IMR-90 (cell line): Measurements from ENCODE around the gene RCBTB2. TPM values are rescaled to one million over a fixed set of nuclear protein-coding genes. Genes with fewer than 3 reads are reported as not detected.

ENCODE experiments used
- ATAC-seq: fragments of 200-7000 bp; cut with Tn5 transposase; 2 replicates; pipeline ENCODE4 v1.9.1; 2020; ENCODE audit warnings: low read depth, mild to moderate bottlenecking, moderate library complexity
- BruUV-seq: library from RNA; stranded (reverse); fragments of 400-500 nt; replicated peaks from 2 replicates; lab custom pipeline; 2021; lab: Mats Ljungman, UMichigan
- CTCF ChIA-PET: fragments of 300-600 bp; formaldehyde crosslinking; extraction: SDS; loops from one replicate; lab custom pipeline; 2021; ENCODE audit warnings: antibody characterized with exemption; lab: Yijun Ruan, JAX
- POLR2A ChIA-PET: fragments of 300-600 bp; sonication (Branson Sonifier 250); formaldehyde crosslinking; loops from one replicate; lab custom pipeline; 2022; ENCODE audit warnings: antibody characterized with exemption; ENCODE audit not compliant: unreplicated experiment; lab: Charles Lee
- DNase-seq: peaks from one replicate; pipeline ENCODE4 v3.0.0; 2013
- H2AFZ ChIP-seq: replicated peaks from 2 replicates; pipeline ENCODE3; 2013; ENCODE audit warnings: low read length, mild to moderate bottlenecking; ENCODE audit not compliant: poor library complexity
- H2AK5ac ChIP-seq: 2 replicates; pipeline ENCODE4 v1.6.1; 2013; ENCODE audit warnings: low read depth, low read length, inconsistent platforms
- H2AK9ac ChIP-seq: replicated peaks from 2 replicates; pipeline ENCODE3; 2013; ENCODE audit warnings: mild to moderate bottlenecking, low read depth, low read length, moderate library complexity; ENCODE audit not compliant: poor library complexity
- H2BK120ac ChIP-seq: 2 replicates; pipeline ENCODE4 v1.6.1; 2013; ENCODE audit warnings: low read depth, low read length, inconsistent platforms
- H2BK15ac ChIP-seq: 3 replicates; pipeline ENCODE4 v1.6.1; 2013; ENCODE audit warnings: low read depth, low read length, inconsistent platforms
- H2BK20ac ChIP-seq: 2 replicates; pipeline ENCODE4 v1.6.1; 2013; ENCODE audit warnings: low read depth, mild to moderate bottlenecking, inconsistent platforms, low read length, moderate library complexity
- H2BK5ac ChIP-seq: 2 replicates; pipeline ENCODE4 v1.6.1; 2013; ENCODE audit warnings: mild to moderate bottlenecking, low read depth, low read length, inconsistent platforms; ENCODE audit not compliant: poor library complexity, severe bottlenecking
- H3K14ac ChIP-seq: replicated peaks from 2 replicates; pipeline ENCODE4 v1.6.1; 2013; ENCODE audit warnings: low read depth, low read length, inconsistent platforms
- H3K18ac ChIP-seq: 2 replicates; pipeline ENCODE4 v1.6.1; 2013; ENCODE audit warnings: low read depth, low read length, control low read depth
- H3K23ac ChIP-seq: 2 replicates; pipeline ENCODE4 v1.6.1; 2013; ENCODE audit warnings: low read depth, low read length, inconsistent platforms
- H3K27ac ChIP-seq: 2 replicates; pipeline ENCODE4 v1.5.1; 2013; ENCODE audit warnings: mild to moderate bottlenecking, control low read depth, low read length; ENCODE audit not compliant: insufficient read depth
- H3K27me3 ChIP-seq: 2 replicates; pipeline ENCODE4 v1.6.1; 2013; ENCODE audit warnings: low read length; ENCODE audit not compliant: control insufficient read depth, insufficient read depth
- H3K36me3 ChIP-seq: 2 replicates; pipeline ENCODE4 v1.6.1; 2013; ENCODE audit warnings: low read length, mixed read lengths; ENCODE audit not compliant: control insufficient read depth, insufficient read depth
- H3K4ac ChIP-seq: 2 replicates; pipeline ENCODE4 v1.6.1; 2013; ENCODE audit warnings: low read depth, low read length, inconsistent platforms
- H3K4me1 ChIP-seq: 2 replicates; pipeline ENCODE4 v1.6.1; 2013; ENCODE audit warnings: low read length, mixed read lengths; ENCODE audit not compliant: control insufficient read depth, insufficient read depth
- H3K4me2 ChIP-seq: 2 replicates; pipeline ENCODE4 v1.6.1; 2013; ENCODE audit warnings: low read depth, mild to moderate bottlenecking, control low read depth, low read length, moderate library complexity
- H3K4me3 ChIP-seq: 2 replicates; pipeline ENCODE4 v1.5.1; 2013; ENCODE audit warnings: low read depth, mild to moderate bottlenecking, control low read depth, low read length, moderate library complexity; ENCODE audit not compliant: insufficient read depth
- H3K56ac ChIP-seq: 2 replicates; pipeline ENCODE4 v1.6.1; 2013; ENCODE audit warnings: low read length, inconsistent platforms; ENCODE audit not compliant: insufficient read depth; ENCODE audit errors: extremely low read depth
- H3K79me1 ChIP-seq, 2 experiments: 2 replicates each; pipeline ENCODE4 v1.6.1; 2013; ENCODE audit warnings: low read length in 2 of 2, inconsistent platforms in 1 of 2, low read depth in 1 of 2
- H3K9ac ChIP-seq: 2 replicates; pipeline ENCODE4 v1.6.1; 2013; ENCODE audit warnings: low read depth, low read length, control low read depth
- H3K9me1 ChIP-seq: 2 replicates; pipeline ENCODE4 v1.6.1; 2013; ENCODE audit warnings: low read length, inconsistent platforms; ENCODE audit not compliant: insufficient read depth
- H3K9me3 ChIP-seq: 2 replicates; pipeline ENCODE4 v1.6.1; 2013; ENCODE audit warnings: low read length; ENCODE audit not compliant: control insufficient read depth, insufficient read depth
- H4K20me1 ChIP-seq: 2 replicates; pipeline ENCODE4 v1.6.1; 2013; ENCODE audit warnings: low read length, inconsistent platforms; ENCODE audit not compliant: insufficient read depth
- H4K5ac ChIP-seq: 2 replicates; pipeline ENCODE4 v1.6.1; 2013; ENCODE audit warnings: mild to moderate bottlenecking, low read depth, low read length, control low read depth
- H4K8ac ChIP-seq, 2 experiments: 2 replicates each; pipeline ENCODE4 v1.6.1; 2013; ENCODE audit warnings: low read depth in 2 of 2, low read length in 2 of 2, control low read depth in 1 of 2, inconsistent platforms in 1 of 2
- H4K91ac ChIP-seq: 2 replicates; pipeline ENCODE4 v1.6.1; 2013; ENCODE audit warnings: low read depth, low read length, inconsistent platforms; ENCODE audit not compliant: insufficient read depth
- BHLHE40 ChIP-seq: fragments of 150-350 bp; IDR thresholded peaks from 2 replicates; pipeline ENCODE4 v1.6.1; 2016; ENCODE audit warnings: mild to moderate bottlenecking, low read depth, low read length
- CEBPB ChIP-seq: IDR thresholded peaks from 2 replicates; pipeline ENCODE4 v1.6.1; 2012; ENCODE audit warnings: low read depth, low read length, improper control_type of control experiment
- CHD1 ChIP-seq: IDR thresholded peaks from 2 replicates; pipeline ENCODE4 v1.6.1; 2012; ENCODE audit warnings: low read depth, low read length, improper control_type of control experiment
- FOS ChIP-seq: fragments of 150-350 bp; IDR thresholded peaks from 2 replicates; pipeline ENCODE4 v1.6.1; 2016; ENCODE audit warnings: low read depth, low read length
- MAFK ChIP-seq: IDR thresholded peaks from 2 replicates; pipeline ENCODE4 v1.6.1; 2012; ENCODE audit warnings: low read depth, low read length, improper control_type of control experiment
- MAZ ChIP-seq: IDR thresholded peaks from 2 replicates; pipeline ENCODE4 v1.6.1; 2012; ENCODE audit warnings: low read depth, mild to moderate bottlenecking, low read length, improper control_type of control experiment, moderate library complexity, borderline replicate concordance
- MXI1 ChIP-seq: IDR thresholded peaks from 2 replicates; pipeline ENCODE4 v1.6.1; 2012; ENCODE audit warnings: low read depth, mild to moderate bottlenecking, low read length, moderate library complexity, borderline replicate concordance
- NFE2L2 ChIP-seq: fragments of 150-350 bp; IDR thresholded peaks from 2 replicates; pipeline ENCODE4 v1.6.1; 2016; ENCODE audit warnings: low read depth, mild to moderate bottlenecking, low read length
- POLR2A ChIP-seq: IDR thresholded peaks from 2 replicates; pipeline ENCODE4 v1.6.1; 2012; ENCODE audit warnings: mild to moderate bottlenecking, low read depth, low read length
- RAD21 ChIP-seq: IDR thresholded peaks from 2 replicates; pipeline ENCODE4 v1.6.1; 2012; ENCODE audit warnings: low read length, improper control_type of control experiment
- RCOR1 ChIP-seq: IDR thresholded peaks from 2 replicates; pipeline ENCODE4 v1.6.1; 2012; ENCODE audit warnings: mild to moderate bottlenecking, low read length, improper control_type of control experiment; ENCODE audit not compliant: insufficient replicate concordance
- RFX5 ChIP-seq: IDR thresholded peaks from 2 replicates; pipeline ENCODE4 v1.8.0; 2012; ENCODE audit warnings: low read depth, mild to moderate bottlenecking, low read length, moderate library complexity
- SMC3 ChIP-seq: fragments of 150-350 bp; IDR thresholded peaks from 2 replicates; pipeline ENCODE4 v1.6.1; 2016; ENCODE audit warnings: low read depth, mild to moderate bottlenecking, antibody characterized with exemption, low read length, moderate library complexity
- WGBS, 2 experiments: methylation state at CpG; one replicate each; pipeline versions ENCODE4 v1.1.5 to v1.1.7; 2013; ENCODE audit warnings: missing lambda C conversion rate in 2 of 2; ENCODE audit not compliant: insufficient read length in 1 of 2; ENCODE audit errors: extremely low coverage in 2 of 2; 5-methylcytosine and 5-hydroxymethylcytosine counted together
- dilution Hi-C: fragments of 300-500 bp; cut with HindIII; formaldehyde crosslinking; loops from one replicate; pipeline ENCODE4 v1.14.3; 2018; ENCODE audit warnings: low sequenced_read_pairs; ENCODE audit not compliant: unreplicated experiment
- in situ Hi-C: fragments of 300-500 bp; cut with MboI; formaldehyde crosslinking; loops from 3 replicates; pipeline ENCODE4 v1.14.3; 2019; ENCODE audit warnings: low sequenced_read_pairs, inconsistent platforms, mixed read lengths
- intact Hi-C: fragments of 100-400 bp; cut with micrococcal nuclease; formaldehyde crosslinking; loops from 2 replicates; pipeline ENCODE4 v1.10.0; 2022
- polyA plus RNA-seq, 3 experiments: library from polyadenylated mRNA; depleted of rRNA; stranded (reverse); fragments of >200 nt; gene quantifications; 2 replicates each; pipeline ENCODE4 v1.2.3, GENCODE V29; 2012; ENCODE audit warnings: low replicate concordance in 1 of 3
- total RNA-seq: library from RNA; depleted of rRNA; stranded (reverse); fragments of >200 nt; gene quantifications from 2 replicates; pipeline ENCODE4 v1.2.3, GENCODE V29; 2012
- TF ChIP-seq, protein P1 (sequence below): conservative IDR thresholded peaks from 2 replicates; pipeline ENCODE4 v1.5.1; 2012; ENCODE audit warnings: mild to moderate bottlenecking, low read depth, low read length, improper control_type of control experiment
- TF ChIP-seq, protein P2 (sequence below): fragments of 150-350 bp; IDR thresholded peaks from 2 replicates; pipeline ENCODE4 v1.6.1; 2016; ENCODE audit warnings: low read depth, mild to moderate bottlenecking, low read length, moderate library complexity, borderline replicate concordance
- TF ChIP-seq, protein P3 (sequence below): fragments of 150-350 bp; IDR thresholded peaks from 2 replicates; pipeline ENCODE4 v1.6.1; 2017; ENCODE audit warnings: mild to moderate bottlenecking, antibody characterized with exemption, low read length, low read depth

The RCBTB2 gene
- total and polyA plus RNA-seq, 2 of the 4 experiments (the other 2 are of a cell fraction): 4.0 to 5.2 TPM

DNA sequence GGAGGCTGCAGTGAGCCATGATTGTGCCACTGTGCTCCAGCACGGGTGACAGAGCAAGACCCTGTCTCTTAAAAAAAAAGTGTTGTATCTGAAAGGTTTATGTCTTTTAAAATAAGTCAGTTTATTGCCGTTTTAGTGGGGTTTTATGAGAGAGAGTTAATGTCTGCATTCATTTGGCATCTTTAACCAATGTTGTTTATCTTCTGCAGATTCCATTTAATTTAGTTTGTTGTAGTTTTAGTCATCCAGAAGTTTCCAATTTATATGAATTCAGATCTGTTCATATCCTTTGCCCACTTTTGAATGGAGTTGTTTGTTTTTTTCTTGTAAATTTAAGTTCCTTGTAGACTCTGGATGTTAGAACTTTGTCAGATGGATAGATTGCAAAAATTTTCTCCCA lies 83.2 kb downstream of the RCBTB2 start:
- ChIA-PET CTCF (no interaction called here), POLR2A (no interaction called here)
- ATAC-seq: peak; percentile 60
- TF ChIP-seq BHLHE40 (no peak), MXI1 (no peak), MAZ (no peak), RCOR1 (no peak), RAD21 (no peak), POLR2A (no peak), CEBPB (no peak), NFE2L2 (no peak), FOS (no peak), MAFK (no peak), CHD1 (no peak), SMC3 (no peak), RFX5 (no peak)
- TF ChIP-seq, protein P1, sequence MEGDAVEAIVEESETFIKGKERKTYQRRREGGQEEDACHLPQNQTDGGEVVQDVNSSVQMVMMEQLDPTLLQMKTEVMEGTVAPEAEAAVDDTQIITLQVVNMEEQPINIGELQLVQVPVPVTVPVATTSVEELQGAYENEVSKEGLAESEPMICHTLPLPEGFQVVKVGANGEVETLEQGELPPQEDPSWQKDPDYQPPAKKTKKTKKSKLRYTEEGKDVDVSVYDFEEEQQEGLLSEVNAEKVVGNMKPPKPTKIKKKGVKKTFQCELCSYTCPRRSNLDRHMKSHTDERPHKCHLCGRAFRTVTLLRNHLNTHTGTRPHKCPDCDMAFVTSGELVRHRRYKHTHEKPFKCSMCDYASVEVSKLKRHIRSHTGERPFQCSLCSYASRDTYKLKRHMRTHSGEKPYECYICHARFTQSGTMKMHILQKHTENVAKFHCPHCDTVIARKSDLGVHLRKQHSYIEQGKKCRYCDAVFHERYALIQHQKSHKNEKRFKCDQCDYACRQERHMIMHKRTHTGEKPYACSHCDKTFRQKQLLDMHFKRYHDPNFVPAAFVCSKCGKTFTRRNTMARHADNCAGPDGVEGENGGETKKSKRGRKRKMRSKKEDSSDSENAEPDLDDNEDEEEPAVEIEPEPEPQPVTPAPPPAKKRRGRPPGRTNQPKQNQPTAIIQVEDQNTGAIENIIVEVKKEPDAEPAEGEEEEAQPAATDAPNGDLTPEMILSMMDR: no peak
- TF ChIP-seq, protein P2, sequence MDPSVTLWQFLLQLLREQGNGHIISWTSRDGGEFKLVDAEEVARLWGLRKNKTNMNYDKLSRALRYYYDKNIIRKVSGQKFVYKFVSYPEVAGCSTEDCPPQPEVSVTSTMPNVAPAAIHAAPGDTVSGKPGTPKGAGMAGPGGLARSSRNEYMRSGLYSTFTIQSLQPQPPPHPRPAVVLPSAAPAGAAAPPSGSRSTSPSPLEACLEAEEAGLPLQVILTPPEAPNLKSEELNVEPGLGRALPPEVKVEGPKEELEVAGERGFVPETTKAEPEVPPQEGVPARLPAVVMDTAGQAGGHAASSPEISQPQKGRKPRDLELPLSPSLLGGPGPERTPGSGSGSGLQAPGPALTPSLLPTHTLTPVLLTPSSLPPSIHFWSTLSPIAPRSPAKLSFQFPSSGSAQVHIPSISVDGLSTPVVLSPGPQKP: no peak
- TF ChIP-seq, protein P3, sequence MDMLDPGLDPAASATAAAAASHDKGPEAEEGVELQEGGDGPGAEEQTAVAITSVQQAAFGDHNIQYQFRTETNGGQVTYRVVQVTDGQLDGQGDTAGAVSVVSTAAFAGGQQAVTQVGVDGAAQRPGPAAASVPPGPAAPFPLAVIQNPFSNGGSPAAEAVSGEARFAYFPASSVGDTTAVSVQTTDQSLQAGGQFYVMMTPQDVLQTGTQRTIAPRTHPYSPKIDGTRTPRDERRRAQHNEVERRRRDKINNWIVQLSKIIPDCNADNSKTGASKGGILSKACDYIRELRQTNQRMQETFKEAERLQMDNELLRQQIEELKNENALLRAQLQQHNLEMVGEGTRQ: no peak
- Histone ChIP-seq H3K27me3 (no peaks in the 10 kb centered on the region), H3K4me3 (no peak overlapping the region), H3K79me1 (peaks cover 10 to 33% of the 10 kb centered on the region in 2 experiments; a peak in 3 of 4 replicates), H3K9me3 (no peaks in the 10 kb centered on the region), H3K56ac (peak overlapping the region; percentile 62; the same call in 1 of the 2 replicates), H4K20me1 (0 out of 2 replicates have a peak, but pooled peaks cover 4% of the 10 kb centered on the region), H4K5ac (peak overlapping the region; percentile 59), H2BK5ac (peak overlapping the region; percentile 96), H4K8ac (peak overlapping the region in 1 of 2 experiments; percentile 92; a peak in 2 of 4 replicates), H2AK5ac (peak overlapping the region; percentile 85), H2AK9ac (no peak overlapping the region), H2AFZ (no peak overlapping the region), H3K9me1 (peaks cover 2% of the 10 kb centered on the region; the same call in 1 of the 2 replicates), H2BK20ac (peak overlapping the region; percentile 96), H3K23ac (peak overlapping the region; percentile 86; the same call in 1 of the 2 replicates), H3K4ac (peak overlapping the region; percentile 90), H2BK120ac (peak overlapping the region; percentile 93), H3K27ac (peak overlapping the region; percentile 92), H4K91ac (peak overlapping the region; percentile 73), H3K9ac (no peak overlapping the region), H3K36me3 (no peaks in the 10 kb centered on the region), H3K14ac (0 out of 2 replicates have a peak overlapping the region, but pooled peaks have one; percentile 84), H3K4me1 (peaks cover 17% of the 10 kb centered on the region), H2BK15ac (peak overlapping the region; percentile 37; the same call in 2 of the 3 replicates), H3K4me2 (peak overlapping the region; percentile 91), H3K18ac (peak overlapping the region; percentile 84)
- no CpG with 5 or more reads among the region's 2 CpGs for WGBS, 2 experiments
- in situ Hi-C loops: no loop called here
- dilution Hi-C loops: no loop called here
- BruUV-seq: no TSS peak
- intact Hi-C loops: loop anchor here (5.0 kb wide), 1 partner anchor 217 kb away; the partner anchor contains the start of gene ITM2B
- DNase-seq: peak; percentile 46
